Stimulated activated CD4-positive, alpha-beta T cell treated with anti-CD3 and anti-CD28 coated beads, Interleukin-1b, Interleukin-23, amount 100 ng/mL, for 24 hours (primary cell): Measurements from ENCODE around the gene CYP19A1.
"Not testable (repeated sequence)": the region's sequence is repeated elsewhere in the genome, so short reads cannot be mapped to it uniquely, and the experiment has no call there.

ENCODE experiments used
- DNase-seq, 4 experiments: peaks; one replicate each; pipeline ENCODE4 v3.0.0-alpha.2; 2020; ENCODE audit warnings: low read depth in 4 of 4, low spot score in 1 of 4

CYP19A1 gene

GRCh38 chr15:51263726-51264125 is 74.7 kb downstream of the CYP19A1 start:
- no peak for DNase-seq

- DNase-seq: no peak
Observed at GRCh38 chr15:51263116-51263515, 75.3 kb downstream of the CYP19A1 start.

GRCh38 chr15:51262463-51262862 is 75.9 kb downstream of the CYP19A1 start:
- no peak for DNase-seq

- not testable (repeated sequence) for DNase-seq
Observed at GRCh38 chr15:51261113-51261512, 77.3 kb downstream of the CYP19A1 start.

GRCh38 chr15:51260202-51260601 is 78.2 kb downstream of the CYP19A1 start:
- no peak for DNase-seq

- no peak for DNase-seq
Observed at GRCh38 chr15:51255533-51255932, 82.9 kb downstream of the CYP19A1 start.

- no peak for DNase-seq
Observed at GRCh38 chr15:51253366-51253765, 85.0 kb downstream of the CYP19A1 start.

- no peak for DNase-seq
Observed at GRCh38 chr15:51252671-51253070, 85.7 kb downstream of the CYP19A1 start.

GRCh38 chr15:51251556-51251955 is 86.8 kb downstream of the CYP19A1 start:
- no peak for DNase-seq

- DNase-seq: no peak
Observed at GRCh38 chr15:51250217-51251011, 88.0 kb downstream of the CYP19A1 start.

GRCh38 chr15:51245628-51246027 is 92.8 kb downstream of the CYP19A1 start:
- DNase-seq: no peak

- DNase-seq: no peak
Observed at GRCh38 chr15:51244423-51244869, 94.0 kb downstream of the CYP19A1 start.

- no peak for DNase-seq
Observed at GRCh38 chr15:51243774-51244173, 94.6 kb downstream of the CYP19A1 start.

GRCh38 chr15:51240066-51240465 is 98.3 kb downstream of the CYP19A1 start:
- no peak for DNase-seq

- DNase-seq: no peak
Observed at GRCh38 chr15:51237816-51238215, 100.6 kb downstream of the CYP19A1 start.

GRCh38 chr15:51234176-51234927 is 104.0 kb downstream of the CYP19A1 start:
- DNase-seq: no peak

GRCh38 chr15:51232581-51232980 is 105.8 kb downstream of the CYP19A1 start:
- DNase-seq: no peak

GRCh38 chr15:51229907-51230330 is 108.5 kb downstream of the CYP19A1 start:
- DNase-seq: no peak

- peak in 1 of 4 experiments; percentile 15 for DNase-seq
Observed at GRCh38 chr15:51227940-51228732, 110.3 kb downstream of the CYP19A1 start.

GRCh38 chr15:51226576-51227210 is 111.7 kb downstream of the CYP19A1 start:
- DNase-seq: no peak

- DNase-seq: no peak
Observed at GRCh38 chr15:51224428-51224827, 114.0 kb downstream of the CYP19A1 start.
